ENCODE results near the gene FUCA1.
A peak's percentile ranks its signal among the peaks of the same experiment; 100 is the strongest.
"Not testable (repeated sequence)": the region's sequence is repeated elsewhere in the genome, so short reads cannot be mapped to it uniquely, and the experiment has no call there.

The FUCA1 gene

GRCh38 chr1:23904748-23905357 is 36.8 kb upstream of the FUCA1 start:
- Histone ChIP-seq H2AFZ (ENCODE audit: low read length) (no peak overlapping the region), H3K27ac (replicated peaks; ENCODE audit: low read length) (no peak overlapping the region), H2BK15ac (ENCODE audit: low read length) (no peak overlapping the region), H3K79me1 (ENCODE audit: low read depth, low read length) (no peaks in the 10 kb centered on the region), H3K9me3 (replicated peaks in 1 of 2; ENCODE audit: control insufficient read depth in 2 of 2, insufficient read depth in 1 of 2, low read depth in 1 of 2, low read length in 2 of 2) (no peaks in the 10 kb centered on the region), H3K23ac (ENCODE audit: low read depth, low read length, poor library complexity) (no peak overlapping the region), H3K4me3 (ENCODE audit: low read length in 2 of 2) (no peak overlapping the region), H3K18ac (ENCODE audit: low read length) (no peak overlapping the region), H3K4ac (ENCODE audit: low read length) (no peak overlapping the region), H2BK120ac (ENCODE audit: low read depth, low read length) (no peak overlapping the region), H3K14ac (ENCODE audit: low read length) (no peak overlapping the region), H3K9ac (ENCODE audit: low read depth, low read length, poor library complexity) (no peak overlapping the region), H3K4me2 (ENCODE audit: insufficient read depth, low read length, poor library complexity, severe bottlenecking) (no peak overlapping the region), H2AK5ac (ENCODE audit: low read depth, low read length) (no peak overlapping the region), H4K8ac (ENCODE audit: low read depth, low read length) (no peak overlapping the region), H4K91ac (ENCODE audit: low read depth, low read length, poor library complexity) (no peak overlapping the region), H2BK5ac (ENCODE audit: low read length) (no peak overlapping the region), H3K27me3 (ENCODE audit: control insufficient read depth in 3 of 3, insufficient read depth in 3 of 3, low read depth in 1 of 3, low read length in 3 of 3) (peaks cover 6 to 33% (median 13%) of the 10 kb centered on the region in 3 experiments), H2BK12ac (ENCODE audit: low read length) (no peak overlapping the region), H3K36me3 (replicated peaks in 1 of 2; ENCODE audit: control insufficient read depth in 2 of 2, insufficient read depth in 2 of 2, low read length in 2 of 2) (no peaks in the 10 kb centered on the region), H3K4me1 (ENCODE audit: control insufficient read depth in 2 of 2, insufficient read depth in 1 of 2, low read depth in 1 of 2, low read length in 2 of 2) (peaks cover 0 to 2% of the 10 kb centered on the region in 2 donors)
- WGBS, 2 donors (ENCODE audit: extremely low coverage in 2 of 2, insufficient read length in 2 of 2, insufficient replicate concordance in 1 of 2): no CpG with 5 or more reads among the region's 10 CpGs
- no peak for DNase-seq (ENCODE audit: low spot score)

- no peaks in the 10 kb centered on the region for H3K4me1 ChIP-seq (ENCODE audit: control insufficient read depth in 2 of 2, insufficient read depth in 1 of 2, low read depth in 1 of 2, low read length in 2 of 2)
- no peak overlapping the region for H3K23ac ChIP-seq (ENCODE audit: low read depth, low read length, poor library complexity)
- no peaks in the 10 kb centered on the region for H3K36me3 ChIP-seq (replicated peaks in 1 of 2; ENCODE audit: control insufficient read depth in 2 of 2, insufficient read depth in 2 of 2, low read length in 2 of 2)
- H4K8ac ChIP-seq (ENCODE audit: low read depth, low read length): no peak overlapping the region
- no peak overlapping the region for H4K91ac ChIP-seq (ENCODE audit: low read depth, low read length, poor library complexity)
- H2BK120ac ChIP-seq (ENCODE audit: low read depth, low read length): no peak overlapping the region
- no peak overlapping the region for H2BK12ac ChIP-seq (ENCODE audit: low read length)
- H3K9ac ChIP-seq (ENCODE audit: low read depth, low read length, poor library complexity): no peak overlapping the region
- H3K4me2 ChIP-seq (ENCODE audit: insufficient read depth, low read length, poor library complexity, severe bottlenecking): no peak overlapping the region
- no peak overlapping the region for H2BK5ac ChIP-seq (ENCODE audit: low read length)
- no peak overlapping the region for H2AK5ac ChIP-seq (ENCODE audit: low read depth, low read length)
- H3K14ac ChIP-seq (ENCODE audit: low read length): no peak overlapping the region
- DNase-seq (ENCODE audit: low spot score): no peak
- no peaks in the 10 kb centered on the region for H3K79me1 ChIP-seq (ENCODE audit: low read depth, low read length)
- peaks cover 6 to 33% (median 13%) of the 10 kb centered on the region in 3 experiments for H3K27me3 ChIP-seq (ENCODE audit: control insufficient read depth in 3 of 3, insufficient read depth in 3 of 3, low read depth in 1 of 3, low read length in 3 of 3)
- H2BK15ac ChIP-seq (ENCODE audit: low read length): no peak overlapping the region
- H3K4me3 ChIP-seq (ENCODE audit: low read length in 2 of 2): no peak overlapping the region
- no peak overlapping the region for H3K27ac ChIP-seq (replicated peaks; ENCODE audit: low read length)
- no peak overlapping the region for H3K18ac ChIP-seq (ENCODE audit: low read length)
- no peak overlapping the region for H2AFZ ChIP-seq (ENCODE audit: low read length)
- no peaks in the 10 kb centered on the region for H3K9me3 ChIP-seq (replicated peaks in 1 of 2; ENCODE audit: control insufficient read depth in 2 of 2, insufficient read depth in 1 of 2, low read depth in 1 of 2, low read length in 2 of 2)
- WGBS, 2 donors (ENCODE audit: extremely low coverage in 2 of 2, insufficient read length in 2 of 2, insufficient replicate concordance in 1 of 2): no CpG with 5 or more reads among the region's 6 CpGs
- H3K4ac ChIP-seq (ENCODE audit: low read length): no peak overlapping the region
These were observed 35.7 kb upstream of the FUCA1 start for GRCh38 chr1:23903754-23904153.

GRCh38 chr1:23902321-23903278 is 34.5 kb upstream of the FUCA1 start:
- H2AFZ ChIP-seq (ENCODE audit: low read length): no peak overlapping the region
- no peak overlapping the region for H3K23ac ChIP-seq (ENCODE audit: low read depth, low read length, poor library complexity)
- H3K27me3 ChIP-seq (ENCODE audit: control insufficient read depth in 3 of 3, insufficient read depth in 3 of 3, low read depth in 1 of 3, low read length in 3 of 3): peaks cover 6 to 33% (median 13%) of the 10 kb centered on the region in 3 experiments
- no peak overlapping the region for H3K4ac ChIP-seq (ENCODE audit: low read length)
- H3K14ac ChIP-seq (ENCODE audit: low read length): peak overlapping the region; percentile 31
- H3K9ac ChIP-seq (ENCODE audit: low read depth, low read length, poor library complexity): peak overlapping the region; percentile 77
- H3K36me3 ChIP-seq (replicated peaks in 1 of 2; ENCODE audit: control insufficient read depth in 2 of 2, insufficient read depth in 2 of 2, low read length in 2 of 2): no peaks in the 10 kb centered on the region
- no peak overlapping the region for H2BK5ac ChIP-seq (ENCODE audit: low read length)
- no peak overlapping the region for H2AK5ac ChIP-seq (ENCODE audit: low read depth, low read length)
- H4K8ac ChIP-seq (ENCODE audit: low read depth, low read length): no peak overlapping the region
- no peaks in the 10 kb centered on the region for H3K79me1 ChIP-seq (ENCODE audit: low read depth, low read length)
- H3K4me3 ChIP-seq (ENCODE audit: low read length in 2 of 2): peak overlapping the region in 1 of 2 donors; percentile 74
- H3K4me2 ChIP-seq (ENCODE audit: insufficient read depth, low read length, poor library complexity, severe bottlenecking): peak overlapping the region; percentile 86
- H3K9me3 ChIP-seq (replicated peaks in 1 of 2; ENCODE audit: control insufficient read depth in 2 of 2, insufficient read depth in 1 of 2, low read depth in 1 of 2, low read length in 2 of 2): no peaks in the 10 kb centered on the region
- DNase-seq (ENCODE audit: low spot score): no peak
- H4K91ac ChIP-seq (ENCODE audit: low read depth, low read length, poor library complexity): no peak overlapping the region
- no CpG with 5 or more reads among the region's 92 CpGs for WGBS, 2 donors (ENCODE audit: extremely low coverage in 2 of 2, insufficient read length in 2 of 2, insufficient replicate concordance in 1 of 2)
- no peak overlapping the region for H2BK12ac ChIP-seq (ENCODE audit: low read length)
- H3K27ac ChIP-seq (replicated peaks; ENCODE audit: low read length): no peak overlapping the region
- no peaks in the 10 kb centered on the region for H3K4me1 ChIP-seq (ENCODE audit: control insufficient read depth in 2 of 2, insufficient read depth in 1 of 2, low read depth in 1 of 2, low read length in 2 of 2)
- H2BK15ac ChIP-seq (ENCODE audit: low read length): no peak overlapping the region
- H2BK120ac ChIP-seq (ENCODE audit: low read depth, low read length): no peak overlapping the region
- peak overlapping the region; percentile 87 for H3K18ac ChIP-seq (ENCODE audit: low read length)

GRCh38 chr1:23900017-23900416 is 31.9 kb upstream of the FUCA1 start:
- H2BK15ac ChIP-seq (ENCODE audit: low read length); H3K4me3 ChIP-seq (ENCODE audit: low read length in 2 of 2); H3K14ac ChIP-seq (ENCODE audit: low read length); H3K79me1 ChIP-seq (ENCODE audit: low read depth, low read length); H4K91ac ChIP-seq (ENCODE audit: low read depth, low read length, poor library complexity); H2AK5ac ChIP-seq (ENCODE audit: low read depth, low read length); H2BK12ac ChIP-seq (ENCODE audit: low read length); H2BK5ac ChIP-seq (ENCODE audit: low read length); DNase-seq (ENCODE audit: low spot score); H2AFZ ChIP-seq (ENCODE audit: low read length); H3K4ac ChIP-seq (ENCODE audit: low read length); H2BK120ac ChIP-seq (ENCODE audit: low read depth, low read length); H3K27ac ChIP-seq (replicated peaks; ENCODE audit: low read length); H3K36me3 ChIP-seq (replicated peaks in 1 of 2; ENCODE audit: control insufficient read depth in 2 of 2, insufficient read depth in 2 of 2, low read length in 2 of 2); H4K8ac ChIP-seq (ENCODE audit: low read depth, low read length); H3K9me3 ChIP-seq (replicated peaks in 1 of 2; ENCODE audit: control insufficient read depth in 2 of 2, insufficient read depth in 1 of 2, low read depth in 1 of 2, low read length in 2 of 2); H3K18ac ChIP-seq (ENCODE audit: low read length); H3K9ac ChIP-seq (ENCODE audit: low read depth, low read length, poor library complexity); H3K23ac ChIP-seq (ENCODE audit: low read depth, low read length, poor library complexity); H3K4me2 ChIP-seq (ENCODE audit: insufficient read depth, low read length, poor library complexity, severe bottlenecking); H3K4me1 ChIP-seq (ENCODE audit: control insufficient read depth in 2 of 2, insufficient read depth in 1 of 2, low read depth in 1 of 2, low read length in 2 of 2): not testable (repeated sequence)
- WGBS, 2 donors (ENCODE audit: extremely low coverage in 2 of 2, insufficient read length in 2 of 2, insufficient replicate concordance in 1 of 2): no CpG with 5 or more reads among the region's 8 CpGs
- H3K27me3 ChIP-seq (ENCODE audit: control insufficient read depth in 3 of 3, insufficient read depth in 3 of 3, low read depth in 1 of 3, low read length in 3 of 3): peaks cover 6 to 33% (median 13%) of the 10 kb centered on the region in 3 experiments
